Brain pericyte (primary cell): ENCODE measurements around the gene SND1.
"Not testable (repeated sequence)": the region's sequence is repeated elsewhere in the genome, so short reads cannot be mapped to it uniquely, and the experiment has no call there.

ENCODE experiments used
- DNase-seq: peaks from one replicate; pipeline ENCODE4 v3.0.0-alpha.2; 2012; ENCODE audit warnings: low read depth, low spot score

SND1 gene

DNA sequence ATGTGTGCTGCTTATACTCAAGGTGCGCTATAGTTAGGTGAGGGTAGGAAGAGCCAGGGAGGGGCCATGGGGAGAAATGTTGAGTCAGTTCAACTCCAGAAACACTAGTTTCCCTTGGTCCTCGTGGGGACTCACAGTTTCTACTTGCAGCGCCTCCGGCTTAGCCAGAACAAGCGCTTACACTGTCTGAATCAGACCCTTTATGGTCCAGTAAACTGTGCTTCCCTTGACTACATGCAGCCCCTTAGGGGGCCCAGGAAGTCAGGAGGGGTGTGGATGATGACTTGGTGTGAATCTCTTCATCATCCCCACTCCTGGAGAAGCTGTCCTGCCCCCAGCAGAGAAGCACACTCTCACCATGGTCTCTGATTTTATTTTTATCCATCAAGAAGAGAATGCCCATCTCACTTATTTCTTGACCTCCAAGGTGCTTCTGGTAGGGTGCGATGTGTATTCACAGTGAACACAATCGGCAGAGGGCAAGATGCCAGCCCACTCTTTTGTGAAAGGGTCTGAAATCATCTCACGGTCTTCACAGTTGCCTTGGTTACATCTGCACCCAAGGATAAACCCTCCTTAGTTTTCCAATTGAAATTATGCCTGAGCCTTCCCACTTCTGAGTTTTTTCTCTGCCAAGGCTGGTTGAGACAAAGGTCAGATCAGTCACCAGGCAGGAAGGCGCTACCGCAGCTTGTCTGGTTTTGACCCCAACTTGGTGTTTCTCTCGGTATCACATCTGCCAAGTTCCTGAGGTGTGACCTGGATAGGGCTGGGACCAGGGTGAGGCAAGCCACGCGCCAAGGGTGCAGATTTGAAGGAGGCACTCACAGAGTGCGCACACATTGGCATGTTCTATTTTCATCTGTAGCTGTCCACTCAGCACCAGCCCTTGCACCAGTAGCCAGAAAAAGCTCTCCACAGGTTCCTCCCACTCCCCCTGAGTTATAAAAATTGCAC is 441.9 kb downstream of the SND1 start:
- no peak for DNase-seq

DNA sequence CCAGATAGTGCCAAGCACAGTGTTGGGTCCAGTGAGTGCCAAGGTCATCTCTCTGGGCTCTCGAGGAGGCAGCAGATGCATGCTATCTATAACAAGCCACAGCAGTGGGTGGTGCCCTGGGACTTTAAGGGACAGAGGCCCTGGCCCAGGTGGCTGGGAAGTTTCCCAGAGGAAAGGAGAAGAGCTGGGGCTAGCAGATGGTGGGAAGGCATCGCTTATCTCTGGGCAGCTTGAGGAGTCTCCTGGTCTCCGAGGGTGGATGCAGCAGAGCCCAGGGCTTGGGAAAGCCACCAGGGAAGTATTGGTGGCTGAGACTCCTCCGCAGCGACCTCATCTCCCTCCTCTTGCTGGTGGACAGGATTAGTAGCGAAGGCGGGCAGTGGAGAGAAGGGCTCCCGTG is 442.7 kb downstream of the SND1 start:
- no peak for DNase-seq

DNA sequence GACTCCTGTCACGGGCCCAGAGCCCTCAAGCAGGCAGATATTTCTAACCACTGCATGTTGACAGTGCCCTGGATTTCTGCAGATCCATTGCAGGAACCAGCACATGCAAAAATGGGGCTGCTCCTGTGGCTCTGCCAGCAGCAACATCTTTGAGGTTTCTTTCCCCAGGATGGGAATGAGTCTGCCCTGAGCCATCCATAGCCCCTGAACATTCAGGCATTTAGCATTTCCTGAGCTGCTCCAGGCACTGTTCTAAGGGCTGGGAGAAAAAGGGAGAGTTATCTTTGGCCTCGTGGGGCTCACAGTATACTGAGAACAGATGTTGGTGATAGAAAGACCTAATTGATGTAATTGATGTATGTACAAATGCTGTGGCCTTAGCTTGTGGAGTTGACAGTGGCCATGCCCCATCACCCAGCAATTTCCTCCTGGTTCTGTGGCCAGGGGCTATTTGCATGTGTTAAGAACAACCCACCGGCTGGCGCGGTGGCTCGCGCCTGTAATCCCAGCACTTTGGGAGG is 445.3 kb downstream of the SND1 start:
- no peak for DNase-seq

DNA sequence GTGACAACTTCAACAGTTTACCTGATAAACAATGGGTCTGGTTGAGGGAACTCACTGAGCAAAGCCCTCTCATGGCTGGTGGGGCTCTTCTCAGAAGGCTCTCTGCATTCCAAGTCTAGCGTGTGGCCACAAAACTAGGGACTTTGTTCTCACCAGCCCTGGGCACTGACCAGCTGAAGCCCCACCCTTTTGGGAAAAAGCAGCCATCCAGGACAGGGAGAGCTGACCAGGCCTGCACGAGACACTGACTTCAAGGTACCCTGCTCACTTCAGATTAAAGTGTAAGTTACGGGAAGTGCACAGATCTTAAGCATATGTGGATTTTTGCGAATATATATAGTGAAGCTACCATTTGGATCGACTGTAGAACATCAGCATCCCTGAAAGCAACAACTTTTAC is 446.6 kb downstream of the SND1 start:
- no peak for DNase-seq

DNA sequence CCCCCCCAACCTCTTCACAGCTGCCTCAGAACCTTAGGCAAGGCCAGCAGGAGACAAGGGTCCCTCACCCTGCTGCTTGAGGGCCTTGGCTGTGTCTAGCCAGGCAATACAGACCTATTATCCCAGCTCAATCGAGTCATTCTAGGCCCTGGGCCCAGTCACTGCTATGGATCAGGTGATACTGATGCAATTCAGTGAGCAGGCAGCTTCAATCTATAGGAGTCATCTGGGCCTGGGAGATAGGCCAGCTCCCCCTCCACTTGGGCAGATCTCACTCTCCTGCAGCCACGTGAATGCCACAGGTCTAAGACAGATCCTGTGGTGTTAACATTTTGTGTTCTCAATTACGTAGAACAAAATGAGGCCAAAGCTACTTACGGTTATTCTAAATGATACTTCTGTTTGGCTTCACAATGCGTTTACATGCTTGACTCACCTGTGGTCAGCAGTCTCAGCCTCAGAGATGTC is 447.2 kb downstream of the SND1 start:
- no peak for DNase-seq

DNA sequence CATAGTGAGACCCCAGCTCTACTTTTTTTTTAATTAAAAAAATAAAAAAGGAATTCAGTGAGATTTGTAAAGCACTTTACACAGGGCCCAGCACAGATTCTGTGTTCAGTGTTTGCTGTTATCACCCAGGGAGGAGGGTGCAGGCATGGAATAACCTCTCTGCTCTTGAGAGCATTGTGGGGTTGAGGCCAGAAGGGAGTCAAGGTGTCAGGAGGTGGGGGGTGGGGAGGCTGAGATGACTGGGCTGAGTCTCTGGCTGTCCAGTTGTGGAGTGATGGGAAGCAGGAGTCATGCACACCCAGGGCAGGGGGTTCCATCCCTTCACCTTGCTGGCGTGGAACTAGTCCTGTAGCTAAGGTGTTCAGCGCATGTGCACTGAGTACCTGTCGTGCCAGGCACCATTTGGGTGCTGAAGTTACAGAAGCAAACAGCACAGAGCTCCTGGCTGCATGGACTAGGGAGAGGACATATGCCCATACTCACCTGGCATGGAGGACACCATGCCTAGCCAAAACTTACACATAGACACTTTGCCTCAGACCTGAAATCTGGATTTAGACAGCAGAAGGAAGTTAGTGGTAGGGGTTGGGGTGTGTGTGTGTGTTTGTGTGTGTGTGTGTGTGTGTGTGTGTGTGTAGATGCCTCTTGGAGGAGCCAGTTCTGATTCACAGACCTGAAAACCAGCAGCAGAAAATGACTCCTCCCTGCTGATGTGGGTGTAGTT is 448.4 kb downstream of the SND1 start:
- no peak for DNase-seq

DNA sequence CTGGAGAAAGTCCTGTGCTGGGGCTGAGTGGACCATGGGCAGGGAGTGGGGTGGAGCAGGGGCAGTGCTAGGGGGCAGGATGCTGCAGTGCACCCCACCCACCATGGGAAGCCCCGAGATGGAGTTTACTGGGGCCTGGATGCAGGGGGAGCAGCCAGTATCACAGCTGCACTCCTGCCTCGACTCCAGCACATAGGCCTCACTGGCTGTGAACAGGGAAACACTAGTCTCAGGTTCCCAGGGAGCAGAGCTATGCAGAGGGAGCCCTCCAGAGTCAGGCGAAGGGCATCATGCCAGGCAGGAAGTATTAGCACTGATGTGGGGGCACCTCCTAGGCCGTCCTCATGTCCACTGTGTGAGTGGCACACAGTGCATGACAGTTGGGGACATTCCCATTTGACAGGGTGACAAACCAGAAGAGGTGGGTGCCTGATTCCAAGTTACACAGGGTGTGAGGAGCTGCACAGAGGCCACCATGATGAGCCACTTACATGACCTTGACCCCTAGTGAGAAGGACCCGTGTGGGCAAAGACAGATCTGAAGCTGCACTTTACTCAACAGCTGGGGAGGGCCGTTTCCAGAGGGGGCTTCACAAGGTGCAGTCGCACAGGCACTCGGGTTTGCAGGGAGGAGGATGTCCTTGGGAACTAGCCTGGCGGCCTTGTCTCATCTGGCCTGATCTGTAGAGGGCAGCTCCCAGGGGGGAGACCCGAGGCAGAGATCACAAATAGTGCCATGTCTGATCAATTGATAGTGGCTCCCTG is 449.1 kb downstream of the SND1 start:
- no peak for DNase-seq

DNA sequence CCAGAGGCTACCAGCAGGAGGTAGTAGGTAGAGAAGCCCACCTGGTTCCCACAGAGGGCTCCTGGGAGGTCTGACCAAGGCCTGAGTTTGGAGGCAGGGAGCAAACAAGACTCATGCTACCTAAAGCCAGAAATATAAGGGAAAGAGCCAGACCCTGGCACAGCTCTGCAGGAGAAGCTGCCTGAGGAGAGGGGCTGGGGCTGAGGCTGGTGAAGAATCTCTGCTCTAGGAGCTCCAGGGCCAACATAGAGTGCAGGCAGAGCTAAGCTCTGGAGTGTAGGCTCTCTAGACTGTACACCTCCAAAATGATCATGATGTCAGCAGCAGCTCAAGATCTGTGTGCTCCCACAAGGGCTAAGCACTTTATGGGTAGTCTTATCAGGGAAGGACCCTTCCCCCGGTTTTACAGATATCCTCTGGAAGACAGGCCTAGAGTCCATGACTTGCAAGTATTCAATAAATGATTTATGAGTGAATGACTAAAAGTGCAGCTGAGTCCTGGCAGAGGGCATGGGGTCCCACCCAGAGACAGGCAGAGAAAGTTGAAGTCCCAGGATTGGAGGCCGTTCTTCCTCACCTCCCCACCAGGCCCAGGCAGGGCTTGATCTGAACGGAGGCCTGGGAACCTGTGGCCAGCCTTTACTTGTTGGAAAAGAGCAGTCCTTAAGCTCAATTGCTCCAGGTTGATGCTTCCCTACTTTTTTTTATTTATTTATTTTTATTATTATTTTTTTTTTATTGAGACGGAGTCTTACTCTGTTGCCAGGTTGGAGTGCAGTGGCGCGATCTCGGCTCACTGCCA is 450.7 kb downstream of the SND1 start:
- DNase-seq = no peak

DNA sequence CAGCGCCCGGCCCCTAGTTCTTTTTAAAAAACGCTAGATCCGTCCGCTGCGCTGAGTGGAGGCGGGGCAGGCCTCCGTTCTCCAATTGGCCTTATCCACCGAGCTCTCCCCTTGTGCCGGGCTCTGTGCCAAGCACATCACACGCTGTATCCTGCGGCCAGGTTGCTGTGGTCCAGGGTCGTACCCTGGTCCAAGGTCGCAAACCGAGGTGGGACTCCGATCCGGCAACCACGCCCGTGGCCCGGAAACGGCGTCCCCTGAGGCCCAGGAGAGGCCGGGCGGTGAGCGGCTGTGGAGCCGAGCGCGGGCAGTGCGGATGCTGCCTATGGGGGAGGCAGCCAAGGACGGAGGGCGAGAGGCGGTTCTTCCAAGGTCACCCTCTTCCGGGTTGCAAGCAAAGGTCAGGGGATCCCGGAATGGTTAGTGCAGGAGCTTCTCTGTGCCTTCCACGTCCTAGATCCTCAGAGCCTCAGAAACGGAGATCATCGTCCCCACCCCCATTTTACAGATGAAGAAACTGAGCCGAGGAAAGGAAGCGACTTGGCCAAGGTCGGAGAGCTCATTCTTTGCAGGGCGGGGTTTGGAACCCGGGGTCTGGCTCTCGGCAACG is 451.6 kb downstream of the SND1 start:
- DNase-seq = no peak

DNA sequence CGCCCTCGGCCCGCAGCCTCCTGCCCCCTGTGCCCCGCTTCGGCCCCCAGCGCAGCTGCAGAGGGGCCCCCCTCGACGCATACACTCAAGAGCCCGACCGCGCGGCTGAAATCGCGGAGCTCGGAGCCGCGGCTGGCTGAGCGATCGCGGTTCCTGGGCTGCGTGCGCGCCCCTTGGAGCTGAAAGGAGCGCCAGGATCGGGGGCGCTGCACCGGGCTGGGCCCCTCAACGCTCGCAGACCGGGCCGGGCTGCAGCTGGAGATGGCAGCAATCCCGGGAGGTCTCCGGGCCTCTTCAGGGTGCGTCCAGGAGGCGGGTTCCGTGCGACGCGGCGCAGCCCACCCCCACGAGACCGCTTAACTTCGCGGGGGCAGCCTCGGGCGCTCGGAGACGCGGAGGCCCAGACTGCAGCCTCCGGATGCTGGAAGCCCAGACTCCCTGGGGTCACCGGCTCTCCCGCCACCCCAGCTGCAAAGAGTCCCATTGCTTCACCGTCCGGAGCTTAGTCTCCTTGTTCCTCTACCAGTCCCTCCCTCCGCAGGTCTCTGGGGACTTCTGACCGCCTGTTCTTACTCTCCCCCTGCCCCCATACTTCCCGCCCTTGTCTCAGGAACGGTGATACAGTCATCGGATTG is 452.2 kb downstream of the SND1 start:
- DNase-seq = no peak

DNA sequence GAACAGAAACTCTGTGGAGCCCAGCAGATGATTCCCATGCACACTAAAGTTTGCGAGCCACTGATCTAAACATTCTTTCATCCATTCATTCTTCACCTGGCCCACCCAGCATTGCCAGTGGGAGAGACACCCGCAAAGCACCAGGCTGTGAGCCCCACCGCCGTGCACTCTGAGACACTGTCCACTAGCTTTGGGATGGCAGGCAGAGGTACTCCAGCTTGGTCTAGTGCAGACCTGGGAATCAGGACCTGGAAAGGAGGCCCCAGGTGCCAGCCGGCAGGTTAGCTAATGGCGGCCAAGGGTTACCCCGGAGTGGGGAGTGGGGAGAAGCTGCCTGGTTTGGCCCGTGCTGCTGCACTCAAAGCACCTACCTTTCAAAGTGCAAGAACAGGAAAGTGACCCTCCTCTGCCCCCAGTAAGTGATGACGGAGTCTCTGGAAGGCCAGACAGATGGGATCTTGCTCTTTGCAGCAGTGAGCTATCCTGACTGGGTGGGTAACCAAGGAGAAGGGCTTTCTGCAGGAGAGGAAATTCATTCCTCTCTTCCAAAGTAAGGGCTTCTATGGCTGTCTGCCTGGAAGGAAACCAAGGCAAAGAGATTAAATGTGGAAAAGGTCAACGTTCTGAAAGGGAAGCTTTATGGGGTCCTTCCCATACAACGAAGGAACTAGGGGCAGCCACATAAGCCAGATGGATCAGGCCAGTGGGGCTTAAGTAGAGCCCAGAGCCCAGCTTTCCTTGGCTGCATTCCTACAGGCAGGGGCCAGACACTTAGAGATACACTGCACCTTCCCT is 453.4 kb downstream of the SND1 start:
- DNase-seq = no peak

DNA sequence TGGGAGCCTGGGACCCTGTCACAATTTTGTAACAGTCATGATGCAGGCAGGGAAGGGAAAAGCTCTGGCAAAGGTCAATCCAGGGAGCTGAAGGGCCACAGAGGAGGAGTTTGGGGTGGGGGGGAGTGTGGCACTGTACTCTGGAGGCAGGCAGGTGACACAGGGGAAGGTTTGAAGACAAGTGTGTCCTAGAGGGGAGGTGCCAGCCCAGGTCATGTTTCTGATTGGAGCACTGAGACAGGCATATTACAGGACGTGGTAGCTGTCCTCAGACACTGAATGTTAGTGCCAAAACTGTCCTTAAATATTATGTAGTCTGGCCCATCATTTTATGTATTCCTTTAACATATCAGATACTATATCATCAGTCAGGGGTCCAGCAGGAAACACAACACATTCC is 454.8 kb downstream of the SND1 start:
- no peak for DNase-seq

DNA sequence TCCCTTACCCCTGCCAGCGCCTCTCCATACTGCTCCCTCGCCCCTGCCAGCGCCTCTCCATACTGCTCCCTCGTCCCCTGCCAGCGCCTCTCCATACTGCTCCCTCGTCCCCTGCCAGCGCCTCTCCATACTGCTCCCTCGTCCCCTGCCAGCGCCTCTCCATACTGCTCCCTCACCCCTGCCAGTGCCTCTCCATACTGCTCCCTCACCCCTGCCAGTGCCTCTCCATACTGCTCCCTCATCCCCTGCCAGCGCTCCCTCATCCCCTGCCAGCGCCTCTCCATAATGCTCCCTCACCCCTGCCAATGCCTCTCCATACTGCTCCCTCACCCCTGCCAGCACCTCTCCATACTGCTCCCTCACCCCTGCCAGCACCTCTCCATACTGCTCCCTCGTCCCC is 455.5 kb downstream of the SND1 start:
- not testable (repeated sequence) for DNase-seq

DNA sequence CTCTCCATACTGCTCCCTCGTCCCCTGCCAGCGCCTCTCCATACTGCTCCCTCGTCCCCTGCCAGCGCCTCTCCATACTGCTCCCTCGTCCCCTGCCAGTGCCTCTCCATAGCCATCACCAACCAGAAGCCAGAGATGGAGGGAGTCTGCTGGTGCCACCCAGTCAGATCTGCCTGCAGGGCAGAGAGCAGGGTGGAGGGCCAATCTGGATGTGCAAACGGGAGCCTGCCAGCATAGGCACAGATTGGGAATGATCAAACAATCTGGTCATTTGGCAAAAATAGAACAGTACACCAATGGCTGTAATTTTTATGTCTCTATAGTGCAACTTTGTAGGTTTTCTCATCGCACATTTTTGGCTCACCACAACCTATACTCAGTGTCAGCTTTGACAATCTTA is 456.1 kb downstream of the SND1 start:
- no peak for DNase-seq

DNA sequence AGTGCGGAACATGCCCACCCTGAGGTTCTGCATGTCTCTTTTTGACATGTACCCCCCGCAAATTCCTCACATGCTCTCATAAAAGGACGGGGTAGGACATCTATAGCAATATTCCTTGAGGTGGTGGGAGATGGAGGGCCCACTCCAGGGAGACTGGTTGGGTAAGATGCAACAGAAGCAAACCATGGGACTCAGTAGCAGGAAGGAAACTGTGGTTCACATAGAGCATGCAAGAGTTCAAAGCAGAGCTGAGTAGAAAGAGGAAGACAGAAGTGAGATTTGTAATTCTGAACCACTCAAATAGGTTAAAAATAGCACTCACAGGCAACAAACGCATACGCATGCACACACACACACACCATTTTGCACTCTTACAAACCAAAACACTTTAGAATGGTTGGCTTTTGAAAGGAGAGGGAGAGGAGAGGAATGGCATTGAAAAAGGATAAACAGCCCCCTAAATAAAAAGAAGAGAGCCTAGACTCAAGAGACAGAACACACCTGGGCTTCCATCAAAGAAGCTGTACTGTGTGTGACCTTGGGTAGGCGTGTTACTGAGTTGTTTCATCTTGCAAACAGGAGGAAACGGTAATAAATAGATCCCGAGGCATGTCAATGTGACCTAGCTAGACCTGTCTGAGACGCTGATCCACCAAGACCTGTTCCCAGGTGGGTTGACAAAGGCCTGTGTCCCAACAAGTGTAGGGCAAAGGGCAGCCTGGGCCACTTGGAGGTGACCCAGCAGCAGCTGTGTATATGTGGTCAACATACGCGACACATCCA is 456.8 kb downstream of the SND1 start:
- no peak for DNase-seq

DNA sequence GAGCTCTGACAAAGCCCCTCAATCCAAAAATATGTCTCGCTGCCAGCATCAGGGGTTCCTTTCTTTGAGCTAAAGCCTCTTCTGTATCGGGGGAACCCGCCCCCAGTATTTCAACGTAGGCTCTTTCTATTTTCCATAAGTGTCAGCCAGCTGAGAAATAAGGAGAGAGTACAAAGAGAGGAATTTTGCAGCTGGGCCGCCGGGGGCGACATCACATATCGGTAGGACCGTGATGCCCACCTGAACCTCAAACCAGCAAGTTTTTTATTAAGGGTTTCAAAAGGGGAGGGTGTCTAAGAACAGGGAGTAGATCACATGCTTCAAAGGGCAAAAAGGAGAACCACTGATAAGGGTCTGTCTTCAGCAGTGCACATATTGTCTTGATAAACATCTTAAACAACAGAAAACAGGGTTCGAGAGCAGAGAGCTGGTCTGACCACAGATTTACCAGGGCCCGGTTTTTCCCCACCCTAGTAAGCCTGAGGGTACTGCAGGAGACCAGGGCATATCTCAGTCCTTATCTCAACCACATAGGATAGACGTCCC is 457.5 kb downstream of the SND1 start:
- DNase-seq = not testable (repeated sequence)

DNA sequence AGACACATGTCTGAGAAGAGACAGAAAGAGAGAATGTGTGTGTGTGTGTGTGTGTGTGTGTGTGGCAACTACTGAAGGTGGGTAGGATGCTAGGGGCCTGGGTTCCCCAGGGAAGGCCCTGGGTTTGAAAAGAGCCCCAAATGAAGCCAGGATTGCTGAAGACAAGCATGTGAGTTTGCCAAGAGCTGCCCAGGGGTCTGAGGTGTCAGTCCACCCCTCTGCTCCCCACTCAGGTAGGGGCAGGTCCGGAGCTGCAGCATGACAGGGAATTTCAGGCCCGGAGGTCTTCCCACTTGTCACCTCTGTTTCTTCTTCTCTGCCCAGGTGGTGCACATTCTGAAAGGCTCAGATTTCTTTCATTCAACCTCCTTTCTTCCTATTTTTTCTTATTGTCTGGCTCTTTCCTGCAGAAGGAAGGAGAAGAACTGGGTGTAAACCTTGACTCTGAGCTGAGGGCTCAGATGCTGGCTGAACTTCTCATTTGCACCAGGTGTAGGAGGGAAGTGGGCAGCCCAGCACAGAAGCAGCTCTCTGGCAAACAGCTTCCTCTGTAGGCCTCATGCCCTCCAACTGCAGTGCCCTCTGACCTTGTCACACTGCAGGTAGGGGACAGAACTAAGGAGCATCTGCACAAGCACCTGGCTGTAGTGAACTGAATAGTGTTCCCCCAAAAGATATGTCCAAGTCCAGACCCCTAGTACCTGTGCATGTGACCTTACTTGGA is 458.8 kb downstream of the SND1 start:
- no peak for DNase-seq
